A549 (cell line): Measurements from ENCODE around the gene ZNF267. TPM values are rescaled to one million over a fixed set of nuclear protein-coding genes. Genes with fewer than 3 reads are reported as not detected.
"Not testable (repeated sequence)": the region's sequence is repeated elsewhere in the genome, so short reads cannot be mapped to it uniquely, and the experiment has no call there.

ENCODE experiments used
- ATAC-seq, 2 experiments: fragments of 200-7000 bp in 1 of 2; fragments of >200 bp in 1 of 2; cut with Nextera tagmentation in 1 of 2; cut with Tn5 transposase in 1 of 2; 3 replicates each; pipeline versions ENCODE4 v1.8.0 to v1.9.1; 2018 to 2020; ENCODE audit warnings: mild to moderate bottlenecking in 1 of 2, moderate library complexity in 1 of 2
- CTCF ChIA-PET: fragments of 300-600 bp; sonication (Branson Sonifier 250); formaldehyde crosslinking; extraction: SDS; loops from one replicate; lab custom pipeline; 2021; ENCODE audit warnings: antibody characterized with exemption, inconsistent platforms; lab: Yijun Ruan, JAX
- POLR2A ChIA-PET: fragments of 350-600 bp; formaldehyde crosslinking; extraction: SDS; loops from one replicate; lab custom pipeline; 2021; ENCODE audit warnings: antibody characterized with exemption, inconsistent platforms; lab: Yijun Ruan, JAX
- DNase-seq, 2 experiments: peaks; one replicate each; pipeline versions ENCODE4 v3.0.0 to v3.0.0-alpha.2; 2011 to 2016; ENCODE audit warnings: low read depth in 1 of 2, low spot score in 1 of 2
- FAIRE-seq: peaks from 2 replicates; lab custom pipeline; 2011; peaks lifted over from hg19 to GRCh38; lab: Jason Lieb, UNC
- H3K27ac ChIP-seq, 2 experiments: fragments of >200 bp; sonication (Bioruptor Twin); formaldehyde crosslinking; 3 replicates each; pipeline ENCODE4 v1.5.1; 2016 to 2017
- H3K4me1 ChIP-seq: fragments of >200 bp; sonication (Bioruptor Twin); formaldehyde crosslinking; 3 replicates; pipeline ENCODE4 v1.6.1; 2016
- H3K4me2 ChIP-seq: fragments of >200 bp; sonication (Bioruptor Twin); formaldehyde crosslinking; 3 replicates; pipeline ENCODE4 v1.6.1; 2016
- H3K4me3 ChIP-seq: fragments of >200 bp; sonication (Bioruptor Twin); formaldehyde crosslinking; 3 replicates; pipeline ENCODE4 v1.5.1; 2016
- H3K9me3 ChIP-seq: fragments of >200 bp; sonication (Bioruptor Twin); formaldehyde crosslinking; 3 replicates; pipeline ENCODE4 v1.6.1; 2016
- CBX8 ChIP-seq: fragments of 200-600 bp; sonication (generic); IDR thresholded peaks from 2 replicates; pipeline ENCODE4 v1.6.1; 2016
- ZFP36 ChIP-seq: fragments of 450-650 bp; IDR thresholded peaks from 2 replicates; pipeline ENCODE4 v1.6.1; 2014; ENCODE audit warnings: borderline replicate concordance; ENCODE audit not compliant: partially characterized antibody
- WGBS: methylation state at CpG from one replicate; pipeline ENCODE4 v1.1.6; 2017; ENCODE audit errors: missing lambda C conversion rate; 5-methylcytosine and 5-hydroxymethylcytosine counted together
- polyA plus RNA-seq, 4 experiments: library from polyadenylated mRNA; depleted of rRNA in 3 of 4; stranded (reverse); fragments of >200 nt; fragmentation: RNase III in 1 of 4; extraction: RNeasy Plus Mini Kit Qiagen cat#74134 plus additional on column Dnase treatment in 1 of 4; gene quantifications; 2 replicates in 3 of 4; 3 replicates in 1 of 4; pipeline ENCODE4 v1.2.3, GENCODE V29; 2011 to 2017
- small RNA-seq, 6 experiments: library from RNA; depleted of rRNA; stranded (forward); fragments of <200 nt; gene quantifications; one replicate each; pipeline ENCODE3, GENCODE V24; 2012
- TF ChIP-seq, protein P1 (sequence below): IDR thresholded peaks from 2 replicates; pipeline ENCODE4 v1.6.1; 2012

ZNF267 gene
- polyA plus RNA-seq, 2 of the 4 experiments (the other 2 are of a cell fraction), result 8.3 to 10.2 TPM

DNA sequence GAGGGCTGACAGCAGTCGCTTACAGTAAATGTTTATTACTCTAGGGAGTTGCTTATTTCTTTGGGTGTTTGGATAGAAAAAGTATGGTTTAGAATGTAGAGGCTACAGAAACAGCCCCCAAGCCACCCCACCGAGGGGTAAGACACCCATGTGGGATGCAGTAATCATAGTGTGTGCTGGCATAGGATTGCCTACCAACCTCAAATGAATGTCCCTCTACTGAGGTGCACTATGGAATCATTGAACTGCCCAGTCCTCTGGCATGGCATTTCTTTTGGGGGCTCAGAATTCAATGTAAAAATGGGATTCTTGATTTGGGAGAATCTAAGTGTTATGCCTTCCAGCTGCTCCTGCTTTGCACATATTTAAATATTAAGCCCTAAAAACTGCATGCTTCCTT, 46.8 kb downstream of the ZNF267 start (continued):
- TF ChIP-seq, protein P1, sequence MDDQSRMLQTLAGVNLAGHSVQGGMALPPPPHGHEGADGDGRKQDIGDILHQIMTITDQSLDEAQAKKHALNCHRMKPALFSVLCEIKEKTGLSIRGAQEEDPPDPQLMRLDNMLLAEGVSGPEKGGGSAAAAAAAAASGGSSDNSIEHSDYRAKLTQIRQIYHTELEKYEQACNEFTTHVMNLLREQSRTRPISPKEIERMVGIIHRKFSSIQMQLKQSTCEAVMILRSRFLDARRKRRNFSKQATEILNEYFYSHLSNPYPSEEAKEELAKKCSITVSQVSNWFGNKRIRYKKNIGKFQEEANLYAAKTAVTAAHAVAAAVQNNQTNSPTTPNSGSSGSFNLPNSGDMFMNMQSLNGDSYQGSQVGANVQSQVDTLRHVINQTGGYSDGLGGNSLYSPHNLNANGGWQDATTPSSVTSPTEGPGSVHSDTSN, result no peak
- no peak for TF ChIP-seq CBX8
- TF ChIP-seq ZFP36, result no peak

- H3K9me3 ChIP-seq, H3K4me3 ChIP-seq, POLR2A ChIA-PET, CTCF ChIA-PET, H3K4me2 ChIP-seq, FAIRE-seq, DNase-seq, ATAC-seq, H3K27ac ChIP-seq, H3K4me1 ChIP-seq: not testable (repeated sequence)
- no CpG with 5 or more reads among the region's 1 CpG for WGBS
Observed at GRCh38 chr16:31951806-31952205, 78.2 kb downstream of the ZNF267 start.

DNA sequence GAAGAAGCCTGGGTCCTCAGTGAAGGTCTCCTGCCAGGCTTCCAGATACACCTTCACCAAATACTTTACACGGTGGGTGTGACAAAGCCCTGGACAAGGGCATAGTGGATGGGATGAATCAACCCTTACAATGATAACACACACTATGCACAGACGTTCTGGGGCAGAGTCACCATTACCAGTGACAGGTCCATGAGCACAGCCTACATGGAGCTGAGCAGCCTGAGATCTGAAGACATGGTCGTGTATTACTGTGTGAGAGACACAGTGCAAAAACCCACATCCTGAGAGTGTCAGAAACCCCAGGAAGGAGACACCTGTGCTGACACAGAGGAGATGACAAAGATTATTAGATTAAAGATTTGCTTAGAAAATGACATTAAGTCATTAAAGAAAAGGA, 78.6 kb downstream of the ZNF267 start:
- WGBS, result 0% methylated on average over 2 of the region's 3 CpGs
- H3K4me3 ChIP-seq, DNase-seq, H3K27ac ChIP-seq, H3K4me2 ChIP-seq, H3K4me1 ChIP-seq, FAIRE-seq, CTCF ChIA-PET, POLR2A ChIA-PET, ATAC-seq, H3K9me3 ChIP-seq: not testable (repeated sequence)

DNA sequence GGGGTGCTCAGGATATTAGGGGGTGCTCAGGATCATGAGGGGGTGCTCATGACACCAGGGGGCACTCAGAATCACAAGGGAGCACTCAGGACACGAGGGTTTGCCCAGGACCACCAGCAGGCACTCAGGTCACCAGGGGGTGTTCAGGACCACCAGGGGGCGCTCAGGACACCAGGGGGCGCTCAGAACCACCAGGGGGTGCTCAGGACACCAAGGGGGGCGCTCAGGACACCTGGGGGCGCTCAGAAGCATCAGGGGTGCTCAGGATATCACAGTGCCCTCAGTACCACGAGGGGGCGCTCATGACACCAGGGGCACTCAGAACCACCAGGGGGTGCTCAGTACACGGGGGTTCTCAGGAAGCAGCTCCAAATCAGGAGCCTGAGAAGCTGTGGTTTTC, 82.6 kb downstream of the ZNF267 start:
- no CpG with 5 or more reads among the region's 8 CpGs for WGBS
- H3K4me1 ChIP-seq, H3K9me3 ChIP-seq, H3K4me2 ChIP-seq, H3K27ac ChIP-seq, POLR2A ChIA-PET, FAIRE-seq, DNase-seq, H3K4me3 ChIP-seq, ATAC-seq, CTCF ChIA-PET: not testable (repeated sequence)

GRCh38 chr16:31960186-31960910, 86.7 kb downstream of the ZNF267 start:
- WGBS, result 8% methylated on average over 21 of the region's 22 CpGs

More at GRCh38 chr16:31960186-31960910, 86.7 kb downstream of the ZNF267 start:
- H3K4me3 ChIP-seq, ATAC-seq, DNase-seq, CTCF ChIA-PET, H3K9me3 ChIP-seq, H3K27ac ChIP-seq, H3K4me2 ChIP-seq, H3K4me1 ChIP-seq, POLR2A ChIA-PET, FAIRE-seq: not testable (repeated sequence)

Small RNA genes within 50 kb of the gene (small RNA-seq; reads per million reads assigned to genes)
- 0 reads per million in 6 experiments for gene AC034105.2
- gene AC034105.4, result 0 reads per million in 6 experiments
